Stomach (tissue), 9 donors: ENCODE data around the gene CREB3L1. TPM values are rescaled to one million over a fixed set of nuclear protein-coding genes. Genes with fewer than 3 reads are reported as not detected.

Source experiments
- DNase-seq, 2 donors: peaks; one replicate each; pipeline versions ENCODE4 v3.0.0 to v3.0.0-alpha.2; 2013 to 2019
- H3K27ac ChIP-seq, 5 donors: fragments of 200-600 bp in 4 of 5; sonication (generic) in 4 of 5; one replicate each; pipeline ENCODE4 v1.5.1; 2013 to 2019; ENCODE audit warnings: mild to moderate bottlenecking in 1 of 5, moderate library complexity in 1 of 5
- H3K27me3 ChIP-seq, 3 donors: fragments of 200-600 bp; sonication (generic); one replicate each; pipeline ENCODE4 v1.5.1; 2017 to 2019; ENCODE audit warnings: mixed run types in 1 of 3
- H3K36me3 ChIP-seq, 4 donors: fragments of 200-600 bp; sonication (generic); 1 replicate in 3 of 4; 2 replicates in 1 of 4; pipeline ENCODE4 v1.5.1; 2016 to 2019
- H3K4me1 ChIP-seq, 4 donors: fragments of 200-600 bp; sonication (generic); one replicate each; pipeline ENCODE4 v1.5.1; 2016 to 2019
- H3K4me3 ChIP-seq, 4 donors: fragments of 200-600 bp; sonication (generic) in 3 of 4; one replicate each; pipeline ENCODE4 v1.5.1; 2016 to 2019; ENCODE audit warnings: mild to moderate bottlenecking in 1 of 4
- H3K9me3 ChIP-seq, 4 donors: fragments of 200-600 bp; sonication (generic); one replicate each; pipeline ENCODE4 v1.5.1; 2016 to 2019
- CTCF ChIP-seq, 7 experiments: fragments of 450-650 bp in 4 of 7; fragments of 200-600 bp in 3 of 7; sonication (generic) in 3 of 7; IDR thresholded peaks; one replicate each; pipeline ENCODE4 v1.5.1; 2016 to 2019; ENCODE audit warnings: antibody characterized with exemption in 7 of 7, control low read depth in 2 of 7, mild to moderate bottlenecking in 1 of 7
- EP300 ChIP-seq: sonication (generic); formaldehyde crosslinking; IDR thresholded peaks from one replicate; pipeline ENCODE4 v1.6.1; 2017; ENCODE audit warnings: antibody characterized with exemption
- POLR2A ChIP-seq, 4 donors: fragments of 450-650 bp; IDR thresholded peaks; one replicate each; pipeline ENCODE4 v1.6.1; 2016; ENCODE audit warnings: antibody characterized with exemption in 4 of 4, control low read depth in 2 of 4, mild to moderate bottlenecking in 1 of 4, moderate library complexity in 1 of 4
- POLR2AphosphoS5 ChIP-seq, 3 donors: sonication (generic); formaldehyde crosslinking; IDR thresholded peaks; one replicate each; pipeline ENCODE4 v1.6.1; 2016; ENCODE audit warnings: antibody characterized with exemption in 3 of 3
- WGBS, 5 donors: extraction: QIAGEN DNeasy Blood & Tissue Kit in 3 of 5; methylation state at CpG; one replicate each; pipeline versions ENCODE4 v1.1.5 to v1.1.7; 2013 to 2018; 5-methylcytosine and 5-hydroxymethylcytosine counted together
- intact Hi-C: fragments of 100-400 bp; cut with DNase I; formaldehyde crosslinking; loops from one replicate; pipeline ENCODE4 v1.15.1; 2023; ENCODE audit warnings: low total_unique reads
- polyA plus RNA-seq, 3 donors: library from polyadenylated mRNA; stranded (reverse); fragments of 200-250 nt; gene quantifications; one replicate each; pipeline ENCODE4 v1.2.3, GENCODE V29; 2013
- total RNA-seq, 5 donors: library from RNA; depleted of rRNA; stranded (reverse); fragments of >200 nt; gene quantifications; one replicate each; pipeline versions ENCODE4 v1.1.0 to v1.2.3, GENCODE V29; 2014 to 2016
- donor health status: healthy with polysubstance abuse.
- donor health status: Bipolar disorder and iron deficiency.
- donor health status: healthy.

CREB3L1 gene
- total and polyA plus RNA-seq, 8 donors = 21.0 to 125 (median 48.4) TPM

DNA sequence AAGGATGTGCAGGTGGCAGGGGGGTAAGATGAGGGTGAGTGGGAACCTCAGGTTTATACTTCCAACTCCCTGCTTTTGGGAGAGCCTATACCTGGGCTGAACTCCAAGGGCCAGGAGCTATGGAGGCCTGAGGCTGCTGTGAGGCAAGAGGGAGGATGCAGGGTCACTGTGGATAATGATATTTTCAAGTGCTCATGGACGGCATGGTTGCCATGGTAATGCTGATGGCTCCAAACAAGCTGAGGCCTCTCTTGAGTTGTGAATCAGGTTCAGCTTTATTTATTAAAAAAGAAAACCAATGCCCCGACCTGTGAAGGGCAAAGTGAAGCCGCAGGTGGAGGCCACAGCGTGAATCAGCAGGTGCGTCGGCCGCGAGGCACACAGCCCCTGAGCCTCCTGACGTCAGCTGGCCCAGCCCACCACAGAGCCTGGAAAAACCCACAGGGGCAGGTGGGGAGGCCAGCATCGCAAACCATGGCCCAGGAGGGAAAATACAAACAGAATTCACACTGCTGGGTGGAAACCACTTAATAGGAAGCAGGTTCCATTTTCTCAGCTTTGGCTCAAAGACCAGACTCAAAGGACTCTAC lies 17.4 kb upstream of the CREB3L1 start:
- H3K27me3 ChIP-seq = no peaks in the 10 kb centered on the region
- DNase-seq = peak in 1 of 2 donors; percentile 47
- intact Hi-C loops = no loop called here
- 79 to 85% (median 83%) methylated on average over 10 of the region's 10 CpGs for WGBS, 5 donors
- H3K36me3 ChIP-seq = no peaks in the 10 kb centered on the region
- no peak overlapping the region for H3K4me3 ChIP-seq
- H3K9me3 ChIP-seq = no peaks in the 10 kb centered on the region
- H3K27ac ChIP-seq = no peak overlapping the region
- no peak for TF ChIP-seq CTCF (IDR thresholded peaks at IDR 0.05)
- TF ChIP-seq POLR2AphosphoS5 (IDR thresholded peaks at IDR 0.05) = no peak
- no peak for TF ChIP-seq POLR2A (IDR thresholded peaks at IDR 0.05)
- TF ChIP-seq EP300 = no peak
- no peaks in the 10 kb centered on the region for H3K4me1 ChIP-seq

- 89 to 98% (median 95%) methylated on average over 3 of the region's 3 CpGs for WGBS, 5 donors
- TF ChIP-seq EP300 (no peak), CTCF (IDR thresholded peaks at IDR 0.05) (no peak), POLR2AphosphoS5 (IDR thresholded peaks at IDR 0.05) (no peak), POLR2A (IDR thresholded peaks at IDR 0.05) (no peak)
Measured at GRCh38 chr11:46263120-46263519, 14.3 kb upstream of the CREB3L1 start.

GRCh38 chr11:46264030-46264429 lies 13.4 kb upstream of the CREB3L1 start:
- TF ChIP-seq EP300 (no peak), POLR2A (IDR thresholded peaks at IDR 0.05) (no peak), CTCF (IDR thresholded peaks at IDR 0.05) (no peak), POLR2AphosphoS5 (IDR thresholded peaks at IDR 0.05) (no peak)
- 94 to 97% (median 96%) methylated on average over 4 of the region's 4 CpGs for WGBS, 5 donors
- H3K9me3 ChIP-seq = no peaks in the 10 kb centered on the region
- H3K27me3 ChIP-seq = no peaks in the 10 kb centered on the region
- no peak overlapping the region for H3K4me3 ChIP-seq
- peaks cover 7 to 11% (median 9%) of the 10 kb centered on the region in 4 donors for H3K4me1 ChIP-seq
- no peaks in the 10 kb centered on the region for H3K36me3 ChIP-seq
- intact Hi-C loops = no loop called here
- H3K27ac ChIP-seq = no peak overlapping the region
- no peak for DNase-seq

More at GRCh38 chr11:46263120-46263519, 14.3 kb upstream of the CREB3L1 start:
- H3K27me3 ChIP-seq = no peaks in the 10 kb centered on the region
- H3K4me3 ChIP-seq = no peak overlapping the region
- no peaks in the 10 kb centered on the region for H3K9me3 ChIP-seq
- H3K4me1 ChIP-seq = peaks cover 7 to 11% (median 9%) of the 10 kb centered on the region in 4 donors
- intact Hi-C loops = no loop called here
- no peak overlapping the region for H3K27ac ChIP-seq
- H3K36me3 ChIP-seq = no peaks in the 10 kb centered on the region
- DNase-seq = no peak

DNA sequence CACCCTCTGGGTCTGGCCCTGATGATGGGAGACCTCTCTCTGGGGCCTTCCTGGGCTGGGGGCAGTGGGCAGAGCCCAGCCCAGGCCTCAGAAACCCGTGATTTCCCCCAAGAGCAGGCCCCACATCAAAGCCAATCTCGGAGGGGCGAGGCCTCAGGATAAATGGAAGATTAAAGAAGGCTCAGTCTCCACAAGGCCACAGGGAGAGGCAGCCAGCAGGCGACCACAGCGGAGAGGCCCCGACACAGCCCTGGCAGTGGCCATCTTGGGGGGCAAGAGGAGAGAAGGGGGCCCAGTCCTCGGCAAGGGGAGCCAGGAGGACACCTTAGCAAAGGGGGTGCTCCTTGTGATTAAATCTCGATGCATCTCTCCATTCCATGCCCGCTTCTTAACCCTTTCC lies 12.5 kb upstream of the CREB3L1 start:
- no peak for DNase-seq
- H3K4me1 ChIP-seq = peaks cover 7 to 11% (median 9%) of the 10 kb centered on the region in 4 donors
- intact Hi-C loops = no loop called here
- TF ChIP-seq EP300 = no peak
- TF ChIP-seq CTCF (IDR thresholded peaks at IDR 0.05) = no peak
- no peak for TF ChIP-seq POLR2AphosphoS5 (IDR thresholded peaks at IDR 0.05)
- TF ChIP-seq POLR2A (IDR thresholded peaks at IDR 0.05) = no peak
- H3K27me3 ChIP-seq = no peaks in the 10 kb centered on the region
- no peaks in the 10 kb centered on the region for H3K36me3 ChIP-seq
- no peaks in the 10 kb centered on the region for H3K9me3 ChIP-seq
- no peak overlapping the region for H3K27ac ChIP-seq
- no peak overlapping the region for H3K4me3 ChIP-seq
- 70 to 85% (median 77%) methylated on average over 9 of the region's 9 CpGs for WGBS, 5 donors
